K562 (cell line): Measurements from ENCODE around the gene SUDS3. TPM values are rescaled to one million over a fixed set of nuclear protein-coding genes. Genes with fewer than 3 reads are reported as not detected.

Experiments
- CBFB ChIP-seq: sonication (generic); formaldehyde crosslinking; IDR thresholded peaks from 2 replicates; pipeline ENCODE4 v1.4.0; 2020; ENCODE audit warnings: mild to moderate bottlenecking, missing genetic modification reagents
- CTCFL ChIP-seq: IDR thresholded peaks from 2 replicates; pipeline ENCODE4 v1.6.1; 2011; ENCODE audit warnings: borderline replicate concordance, low read depth, mild to moderate bottlenecking, moderate library complexity, low read length; ENCODE audit not compliant: insufficient read depth, poor library complexity, severe bottlenecking
- ETV5 ChIP-seq: sonication (generic); formaldehyde crosslinking; IDR thresholded peaks from 2 replicates; pipeline ENCODE4 v1.4.0; 2020; ENCODE audit warnings: low read depth, mild to moderate bottlenecking, missing genetic modification reagents
- IRF2 ChIP-seq: sonication (generic); formaldehyde crosslinking; IDR thresholded peaks from 2 replicates; pipeline ENCODE4 v1.8.1; 2022; ENCODE audit warnings: mild to moderate bottlenecking, missing genetic modification reagents
- JUN ChIP-seq, 2 experiments: sonication (generic) in 1 of 2; formaldehyde crosslinking in 1 of 2; IDR thresholded peaks; 2 replicates each; pipeline versions ENCODE4 v1.6.1 to v1.8.0; 2012 to 2022; ENCODE audit warnings: borderline replicate concordance in 2 of 2, mild to moderate bottlenecking in 2 of 2, improper control_type of control experiment in 1 of 2, low read depth in 1 of 2, low read length in 1 of 2, missing genetic modification reagents in 1 of 2
- KLF10 ChIP-seq: fragments of 250-450 bp; sonication (Bioruptor Pico); IDR thresholded peaks from 2 replicates; pipeline ENCODE4 v1.6.1; 2021; ENCODE audit warnings: matching md5 sums
- LARP7 ChIP-seq: fragments of 450-650 bp; IDR thresholded peaks from 2 replicates; pipeline ENCODE4 v1.6.1; 2016
- MTA2 ChIP-seq: fragments of 450-650 bp; IDR thresholded peaks from 2 replicates; pipeline ENCODE4 v1.6.1; 2016; ENCODE audit warnings: low read depth
- MTA3 ChIP-seq: fragments of 450-650 bp; formaldehyde crosslinking; IDR thresholded peaks from 2 replicates; pipeline ENCODE4 v1.6.1; 2017; ENCODE audit warnings: mild to moderate bottlenecking, borderline replicate concordance
- RAD21 ChIP-seq, 2 experiments: fragments of 250-450 bp in 1 of 2; fragments of 450-650 bp in 1 of 2; sonication (Bioruptor Pico) in 1 of 2; formaldehyde crosslinking in 1 of 2; IDR thresholded peaks in 1 of 2; conservative IDR thresholded peaks in 1 of 2; 2 replicates each; pipeline versions ENCODE4 v1.4.0 to v1.8.0; 2020 to 2022; ENCODE audit warnings: mild to moderate bottlenecking in 2 of 2, moderate library complexity in 1 of 2
- RFX7 ChIP-seq: fragments of 250-450 bp; sonication (Bioruptor Pico); IDR thresholded peaks from 2 replicates; pipeline ENCODE4 v1.5.1; 2021; ENCODE audit warnings: mild to moderate bottlenecking
- SETDB1 ChIP-seq: IDR thresholded peaks from one replicate; pipeline ENCODE4 v1.6.1; 2012; ENCODE audit warnings: low read length, control low read depth, inconsistent platforms
- SIRT6 ChIP-seq: IDR thresholded peaks from one replicate; pipeline ENCODE4 v1.6.1; 2012; ENCODE audit warnings: low read depth, mild to moderate bottlenecking, control low read depth, inconsistent platforms, low read length, moderate library complexity
- SMC3 ChIP-seq: conservative IDR thresholded peaks from 2 replicates; pipeline ENCODE4 v1.6.1; 2011; ENCODE audit warnings: low read depth, low read length, improper control_type of control experiment; ENCODE audit not compliant: insufficient read depth
- SP1 ChIP-seq: sonication (generic); formaldehyde crosslinking; IDR thresholded peaks from 2 replicates; pipeline ENCODE4 v1.8.1; 2022; ENCODE audit warnings: mild to moderate bottlenecking, missing genetic modification reagents
- SUPT5H ChIP-seq: fragments of 450-650 bp; IDR thresholded peaks from 2 replicates; pipeline ENCODE4 v1.6.1; 2016
- YY1 ChIP-seq, 3 experiments: IDR thresholded peaks; 2 replicates each; pipeline ENCODE4 v1.6.1; 2011; ENCODE audit warnings: low read length in 2 of 3, mild to moderate bottlenecking in 2 of 3, moderate library complexity in 2 of 3, borderline replicate concordance in 1 of 3, control low read depth in 1 of 3, low read depth in 1 of 3; ENCODE audit not compliant: insufficient read depth in 3 of 3, insufficient replicate concordance in 2 of 3, control insufficient read depth in 1 of 3, insufficient read length in 1 of 3; ENCODE audit errors: extremely low read depth in 1 of 3
- polyA plus RNA-seq, 8 experiments: library from polyadenylated mRNA; depleted of rRNA in 4 of 8; stranded (reverse) in 5 of 8; unstranded in 3 of 8; fragments of >200 nt; fragmentation: Nextera tagmentation in 2 of 8; fragmentation: Illumina TruSeq in 1 of 8; extraction: Ambion mirVana in 2 of 8; extraction: Trizol in 1 of 8; gene quantifications; 2 replicates each; pipeline versions ENCODE4 v1.2.1 to v1.2.3, GENCODE V29; 2011 to 2014; ENCODE audit warnings: inconsistent platforms in 1 of 8, missing spikeins in 1 of 8
- total RNA-seq, 7 experiments: library from RNA; depleted of rRNA in 6 of 7; stranded (reverse); fragments of >200 nt in 6 of 7; fragmentation: Illumina TruSeq in 2 of 7; extraction: Trizol in 2 of 7; gene quantifications; 2 replicates each; pipeline versions ENCODE4 v1.2.1 to v1.2.3, GENCODE V29; 2011 to 2021; ENCODE audit warnings: low replicate concordance in 1 of 7
- TF ChIP-seq, protein P1 (sequence below): sonication (generic); formaldehyde crosslinking; IDR thresholded peaks from 2 replicates; pipeline ENCODE4 v1.8.0; 2023; ENCODE audit warnings: mild to moderate bottlenecking, missing genetic modification reagents
- TF ChIP-seq, protein P2 (sequence below): conservative IDR thresholded peaks from 2 replicates; pipeline ENCODE4 v1.6.1; 2011; ENCODE audit warnings: low read depth, mild to moderate bottlenecking, low read length; ENCODE audit not compliant: control insufficient read depth
- TF ChIP-seq, protein P3 (sequence below): IDR thresholded peaks from 3 replicates; pipeline ENCODE4 v1.6.1; 2011; ENCODE audit warnings: borderline replicate concordance, mild to moderate bottlenecking; ENCODE audit not compliant: insufficient read length, insufficient read depth

SUDS3 gene
- total and polyA plus RNA-seq, 9 of the 15 experiments (the other 6 are each of a cell fraction or from before 2014, with no cell fraction given): 6.6 to 30.5 (median 23.3) TPM

GRCh38 chr12:118372541-118373495, 3.5 kb upstream of the SUDS3 start, which contains the start of gene TAOK3 (continued):
- TF ChIP-seq, protein P1, sequence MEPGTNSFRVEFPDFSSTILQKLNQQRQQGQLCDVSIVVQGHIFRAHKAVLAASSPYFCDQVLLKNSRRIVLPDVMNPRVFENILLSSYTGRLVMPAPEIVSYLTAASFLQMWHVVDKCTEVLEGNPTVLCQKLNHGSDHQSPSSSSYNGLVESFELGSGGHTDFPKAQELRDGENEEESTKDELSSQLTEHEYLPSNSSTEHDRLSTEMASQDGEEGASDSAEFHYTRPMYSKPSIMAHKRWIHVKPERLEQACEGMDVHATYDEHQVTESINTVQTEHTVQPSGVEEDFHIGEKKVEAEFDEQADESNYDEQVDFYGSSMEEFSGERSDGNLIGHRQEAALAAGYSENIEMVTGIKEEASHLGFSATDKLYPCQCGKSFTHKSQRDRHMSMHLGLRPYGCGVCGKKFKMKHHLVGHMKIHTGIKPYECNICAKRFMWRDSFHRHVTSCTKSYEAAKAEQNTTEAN: no peak
- peak; percentile 97 for TF ChIP-seq SP1 (CRISPR knock-in tag)
- TF ChIP-seq SMC3: no peak
- peak in 2 of 3 experiments; percentile 75 to 81 for TF ChIP-seq YY1 (IDR thresholded peaks at IDR 0.05; ENCODE audit: borderline replicate concordance in 1 of 3, control insufficient read depth in 1 of 3, extremely low read depth in 1 of 3, insufficient read depth in 3 of 3, insufficient read length in 1 of 3, insufficient replicate concordance in 2 of 3, low read depth in 1 of 3, low read length in 2 of 3)
- peak; percentile 83 for TF ChIP-seq SUPT5H
- TF ChIP-seq CTCFL: no peak
- no peak for TF ChIP-seq LARP7
- TF ChIP-seq IRF2 (CRISPR knock-in tag): no peak
- no peak for TF ChIP-seq KLF10 (CRISPR knock-in tag)
- TF ChIP-seq MTA2: no peak
- TF ChIP-seq MTA3: peak; percentile 73; the same call in 1 of the 2 replicates
- 0 out of 2 replicates have a peak, but pooled peaks have one; percentile 59 for TF ChIP-seq CBFB (CRISPR knock-in tag)
- 0 out of 4 replicates have a peak, but pooled peaks of 1 of the 2 experiments have one; percentile 2 for TF ChIP-seq RAD21 (CRISPR knock-in tag; conservative IDR thresholded peaks at IDR 0.05 in 1 of 2, IDR thresholded peaks at IDR 0.05 in 1 of 2)
- TF ChIP-seq SIRT6: no peak
- no peak for TF ChIP-seq RFX7 (CRISPR knock-in tag)
- TF ChIP-seq, protein P2, sequence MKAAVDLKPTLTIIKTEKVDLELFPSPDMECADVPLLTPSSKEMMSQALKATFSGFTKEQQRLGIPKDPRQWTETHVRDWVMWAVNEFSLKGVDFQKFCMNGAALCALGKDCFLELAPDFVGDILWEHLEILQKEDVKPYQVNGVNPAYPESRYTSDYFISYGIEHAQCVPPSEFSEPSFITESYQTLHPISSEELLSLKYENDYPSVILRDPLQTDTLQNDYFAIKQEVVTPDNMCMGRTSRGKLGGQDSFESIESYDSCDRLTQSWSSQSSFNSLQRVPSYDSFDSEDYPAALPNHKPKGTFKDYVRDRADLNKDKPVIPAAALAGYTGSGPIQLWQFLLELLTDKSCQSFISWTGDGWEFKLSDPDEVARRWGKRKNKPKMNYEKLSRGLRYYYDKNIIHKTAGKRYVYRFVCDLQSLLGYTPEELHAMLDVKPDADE: peak; percentile 33; the same call in 1 of the 2 replicates
- no peak; the same call in 1 of the 2 replicates for TF ChIP-seq JUN (IDR thresholded peaks at IDR 0.05; ENCODE audit: borderline replicate concordance, low read depth, low read length)
- no peak for TF ChIP-seq JUN (CRISPR knock-in tag; IDR thresholded peaks at IDR 0.05; ENCODE audit: borderline replicate concordance)
- TF ChIP-seq SETDB1: no peak
- TF ChIP-seq, protein P3, sequence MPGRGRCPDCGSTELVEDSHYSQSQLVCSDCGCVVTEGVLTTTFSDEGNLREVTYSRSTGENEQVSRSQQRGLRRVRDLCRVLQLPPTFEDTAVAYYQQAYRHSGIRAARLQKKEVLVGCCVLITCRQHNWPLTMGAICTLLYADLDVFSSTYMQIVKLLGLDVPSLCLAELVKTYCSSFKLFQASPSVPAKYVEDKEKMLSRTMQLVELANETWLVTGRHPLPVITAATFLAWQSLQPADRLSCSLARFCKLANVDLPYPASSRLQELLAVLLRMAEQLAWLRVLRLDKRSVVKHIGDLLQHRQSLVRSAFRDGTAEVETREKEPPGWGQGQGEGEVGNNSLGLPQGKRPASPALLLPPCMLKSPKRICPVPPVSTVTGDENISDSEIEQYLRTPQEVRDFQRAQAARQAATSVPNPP: no peak
- TF ChIP-seq ETV5 (CRISPR knock-in tag): no peak
